HepG2 (cell line): ENCODE measurements around the gene ATG7. TPM values are rescaled to one million over a fixed set of nuclear protein-coding genes. Genes with fewer than 3 reads are reported as not detected.

ENCODE experiments used
- ATAC-seq: fragments of 200-7000 bp; cut with Tn5 transposase; 3 replicates; pipeline ENCODE4 v1.9.1; 2020; ENCODE audit warnings: mild to moderate bottlenecking, moderate library complexity
- BruUV-seq: library from RNA; stranded (reverse); fragments of 400-500 nt; replicated peaks from 2 replicates; lab custom pipeline; 2021; lab: Mats Ljungman, UMichigan
- CTCF ChIA-PET: fragments of 300-600 bp; formaldehyde crosslinking; extraction: SDS; loops from one replicate; lab custom pipeline; 2021; ENCODE audit warnings: low total read pairs, inconsistent platforms, low intra/inter-chr PET ratio; lab: Yijun Ruan, JAX
- POLR2A ChIA-PET: fragments of 350-600 bp; sonication (Branson Sonifier 250); formaldehyde crosslinking; loops from one replicate; lab custom pipeline; 2020; ENCODE audit warnings: antibody characterized with exemption, inconsistent platforms; lab: Yijun Ruan, JAX
- DNase-seq: peaks from one replicate; pipeline ENCODE4 v3.0.0-alpha.2; 2015; ENCODE audit warnings: low spot score
- FAIRE-seq: peaks from 3 replicates; lab custom pipeline; 2011; peaks lifted over from hg19 to GRCh38; lab: Jason Lieb, UNC
- H2AFZ ChIP-seq: one replicate; pipeline ENCODE4 v1.6.1; 2011; ENCODE audit warnings: low read length, inconsistent platforms
- H3K27ac ChIP-seq: fragments of 300-600 bp; 3 replicates; pipeline ENCODE4 v1.8.0; 2011; ENCODE audit warnings: mixed run types, mild to moderate bottlenecking, mixed read lengths, low read length, inconsistent platforms; ENCODE audit not compliant: insufficient read depth; ENCODE audit errors: extremely low read length
- H3K27me3 ChIP-seq, 2 experiments: fragments of 200-600 bp in 1 of 2; 2 replicates in 1 of 2; 3 replicates in 1 of 2; pipeline versions ENCODE4 v1.6.0 to v1.8.0; 2011; ENCODE audit warnings: low read length in 2 of 2, mild to moderate bottlenecking in 2 of 2, moderate library complexity in 2 of 2, inconsistent platforms in 1 of 2; ENCODE audit not compliant: insufficient read depth in 2 of 2, control insufficient read depth in 1 of 2
- H3K36me3 ChIP-seq, 2 experiments: fragments of 200-600 bp in 1 of 2; replicated peaks in 1 of 2; 2 replicates in 1 of 2; 3 replicates in 1 of 2; pipeline versions ENCODE4 v1.5.1 to v1.8.0; 2011; ENCODE audit warnings: low read length in 2 of 2, inconsistent platforms in 1 of 2; ENCODE audit not compliant: insufficient read depth in 2 of 2, control insufficient read depth in 1 of 2
- H3K4me1 ChIP-seq: 2 replicates; pipeline ENCODE4 v1.5.1; 2012; ENCODE audit warnings: low read length, inconsistent platforms; ENCODE audit not compliant: insufficient read depth
- H3K4me2 ChIP-seq: 2 replicates; pipeline ENCODE4 v1.6.0; 2011; ENCODE audit warnings: low read depth, low read length, inconsistent platforms
- H3K4me3 ChIP-seq, 3 experiments: fragments of 200-600 bp in 1 of 3; sonication (generic), shearing (Covaris generic) in 1 of 3; replicated peaks in 1 of 3; 2 replicates each; pipeline ENCODE4 v1.5.1; 2011 to 2016; ENCODE audit warnings: low read length in 3 of 3, inconsistent platforms in 2 of 3, low read depth in 2 of 3, mild to moderate bottlenecking in 2 of 3, control low read depth in 1 of 3, mixed read lengths in 1 of 3; ENCODE audit not compliant: insufficient read depth in 1 of 3
- H3K79me2 ChIP-seq: one replicate; pipeline ENCODE4 v1.6.1; 2011; ENCODE audit warnings: low read length, inconsistent platforms; ENCODE audit not compliant: insufficient read depth
- H3K9ac ChIP-seq: 2 replicates; pipeline ENCODE4 v1.6.0; 2011; ENCODE audit warnings: mild to moderate bottlenecking, low read depth, low read length, inconsistent platforms; ENCODE audit not compliant: insufficient read depth
- H3K9me3 ChIP-seq: 2 replicates; pipeline ENCODE4 v1.5.1; 2012; ENCODE audit warnings: mild to moderate bottlenecking, low read length
- H4K20me1 ChIP-seq: 2 replicates; pipeline ENCODE4 v1.6.0; 2011; ENCODE audit warnings: inconsistent platforms, mild to moderate bottlenecking, low read length, moderate library complexity; ENCODE audit not compliant: insufficient read depth
- DMAP1 ChIP-seq: IDR thresholded peaks from 2 replicates; pipeline ENCODE4 v1.6.1; 2016
- FIP1L1 ChIP-seq: fragments of 200-400 bp; formaldehyde crosslinking; IDR thresholded peaks from 2 replicates; pipeline ENCODE4 v1.6.1; 2018; ENCODE audit warnings: low read depth, mild to moderate bottlenecking, low read length, moderate library complexity, borderline replicate concordance; ENCODE audit not compliant: insufficient read depth
- NFRKB ChIP-seq: fragments of 450-650 bp; IDR thresholded peaks from 2 replicates; pipeline ENCODE4 v1.6.1; 2017
- PHF21A ChIP-seq: sonication (generic); formaldehyde crosslinking; IDR thresholded peaks from 2 replicates; pipeline ENCODE4 v1.5.0; 2020; ENCODE audit warnings: mild to moderate bottlenecking, missing genetic modification reagents
- ZNF138 ChIP-seq: sonication (generic); formaldehyde crosslinking; IDR thresholded peaks from 2 replicates; pipeline ENCODE4 v1.5.0; 2020; ENCODE audit warnings: mild to moderate bottlenecking, low read depth, missing genetic modification reagents
- ZSCAN30 ChIP-seq: sonication (generic); formaldehyde crosslinking; IDR thresholded peaks from 2 replicates; pipeline ENCODE4 v1.5.0; 2020; ENCODE audit warnings: mild to moderate bottlenecking, missing genetic modification reagents
- WGBS: methylation state at CpG from one replicate; pipeline ENCODE4 v1.1.6; 2017; ENCODE audit warnings: low lambda C conversion rate; 5-methylcytosine and 5-hydroxymethylcytosine counted together
- in situ Hi-C: cut with HindIII; loops from 2 replicates; pipeline ENCODE4 v1.10.0; 2017; ENCODE audit warnings: low pct_unique_long_range_greater_than_20kb; ENCODE audit not compliant: extremely low pct_ligation_motif_present
- intact Hi-C: fragments of 100-400 bp; cut with micrococcal nuclease; formaldehyde crosslinking; loops from one replicate; pipeline ENCODE4 v1.10.0; 2022; ENCODE audit not compliant: unreplicated experiment
- polyA plus RNA-seq, 8 experiments: library from polyadenylated mRNA; depleted of rRNA in 3 of 8; stranded (reverse) in 7 of 8; unstranded in 1 of 8; fragments of >200 nt; fragmentation: Illumina TruSeq in 4 of 8; extraction: Trizol in 4 of 8; gene quantifications; 2 replicates each; pipeline versions ENCODE4 v1.2.1 to v1.2.3, GENCODE V29; 2011 to 2016; ENCODE audit warnings: low read depth in 4 of 8, missing spikeins in 1 of 8, mixed read lengths in 1 of 8; ENCODE audit not compliant: insufficient read depth in 1 of 8
- total RNA-seq, 5 experiments: library from RNA; depleted of rRNA; stranded (reverse); fragments of >200 nt; fragmentation: Illumina TruSeq; extraction: Trizol; gene quantifications; 2 replicates each; pipeline ENCODE4 v1.2.3, GENCODE V29; 2016; ENCODE audit warnings: low read depth in 1 of 5
- TF ChIP-seq, protein P1 (sequence below), 2 experiments: fragments of 450-650 bp in 1 of 2; sonication (generic) in 1 of 2; formaldehyde crosslinking; IDR thresholded peaks; 2 replicates each; pipeline versions ENCODE4 v1.5.0 to v1.8.0; 2020 to 2022; ENCODE audit warnings: mild to moderate bottlenecking in 1 of 2, missing genetic modification reagents in 1 of 2

ATG7 gene
- total and polyA plus RNA-seq, 2 of the 13 experiments (the other 11 are each of a cell fraction or from before 2014, with no cell fraction given) = 7.8 to 22.1 TPM

DNA sequence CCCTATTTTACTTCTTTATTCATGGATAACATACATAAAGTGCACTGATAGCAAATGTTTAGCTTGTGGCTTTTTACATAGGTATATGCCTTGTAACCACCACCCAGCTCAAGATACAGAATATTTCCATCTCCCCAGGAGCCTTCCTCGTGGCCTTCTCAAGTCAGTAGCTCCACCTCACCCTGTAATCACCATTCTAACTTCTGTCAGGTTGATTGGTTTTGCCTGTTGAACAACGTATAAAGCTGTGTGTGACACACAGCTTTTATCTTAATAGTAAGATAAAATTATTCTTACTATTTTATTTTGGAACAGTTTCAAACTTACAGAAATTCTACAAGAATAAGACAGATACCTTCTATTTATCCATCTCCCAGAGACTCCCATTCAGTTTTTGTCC, 13.3 kb downstream of the ATG7 start (continued):
- TF ChIP-seq, protein P1, sequence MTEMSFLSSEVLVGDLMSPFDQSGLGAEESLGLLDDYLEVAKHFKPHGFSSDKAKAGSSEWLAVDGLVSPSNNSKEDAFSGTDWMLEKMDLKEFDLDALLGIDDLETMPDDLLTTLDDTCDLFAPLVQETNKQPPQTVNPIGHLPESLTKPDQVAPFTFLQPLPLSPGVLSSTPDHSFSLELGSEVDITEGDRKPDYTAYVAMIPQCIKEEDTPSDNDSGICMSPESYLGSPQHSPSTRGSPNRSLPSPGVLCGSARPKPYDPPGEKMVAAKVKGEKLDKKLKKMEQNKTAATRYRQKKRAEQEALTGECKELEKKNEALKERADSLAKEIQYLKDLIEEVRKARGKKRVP (CRISPR knock-in tag; IDR thresholded peaks at IDR 0.05) = no peak
- TF ChIP-seq ZNF138 (CRISPR knock-in tag) = no peak
- TF ChIP-seq DMAP1 = no peak
- TF ChIP-seq, all 625 proteins: peak for 0

DNA sequence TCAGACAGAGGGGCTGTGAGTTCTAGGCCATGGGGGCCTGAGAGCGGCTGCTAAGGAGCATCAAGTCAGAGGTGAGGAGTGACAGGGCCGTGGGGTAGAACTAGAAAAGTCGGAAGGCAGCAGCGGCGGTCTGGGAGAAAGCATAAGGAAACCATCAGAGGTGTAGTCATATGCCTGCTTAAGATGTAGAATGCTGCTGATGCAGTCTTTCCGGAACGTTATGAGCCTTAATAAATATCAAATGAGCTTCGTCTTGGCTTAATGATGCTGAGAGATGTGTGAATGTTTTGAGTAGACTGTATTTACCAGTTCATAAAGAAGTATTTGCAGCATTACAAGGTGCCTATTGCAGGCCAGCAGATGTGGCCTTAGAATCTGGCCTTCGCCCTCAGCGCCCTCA, 15.2 kb downstream of the ATG7 start:
- intact Hi-C loops (no loop called here), in situ Hi-C loops (no loop called here)
- no peak overlapping the region for H3K27ac ChIP-seq
- DNase-seq (no peak), ATAC-seq (no peak), FAIRE-seq (no peak)
- no peak overlapping the region for H2AFZ ChIP-seq
- TF ChIP-seq NFRKB = no peak
- no peak for TF ChIP-seq PHF21A
- no peak for TF ChIP-seq ZSCAN30 (CRISPR knock-in tag)
- no peak for TF ChIP-seq FIP1L1
- H4K20me1 ChIP-seq = no peaks in the 10 kb centered on the region
- no peaks in the 10 kb centered on the region for H3K9me3 ChIP-seq
- POLR2A ChIA-PET = interaction anchor here (0.8 kb wide), 1 partner anchor 13 kb away, joined by 4 read pairs; no protein-coding TSS in a partner anchor
- peaks cover under 1 to 13% of the 10 kb centered on the region in 2 experiments; a peak in 2 of 5 replicates for H3K36me3 ChIP-seq
- no peak overlapping the region for H3K4me3 ChIP-seq
- no peaks in the 10 kb centered on the region for H3K79me2 ChIP-seq
- 95% methylated on average over 10 of the region's 10 CpGs for WGBS
- H3K4me2 ChIP-seq = no peak overlapping the region
- 0 out of 2 replicates have a peak overlapping the region, but pooled peaks have one; percentile 18 for H3K9ac ChIP-seq
- BruUV-seq = no TSS peak
- CTCF ChIA-PET = no interaction called here
- H3K4me1 ChIP-seq = peaks cover 8% of the 10 kb centered on the region; the same call in 1 of the 2 replicates
- no peaks in the 10 kb centered on the region for H3K27me3 ChIP-seq
